ENCODE data around the gene LRRC56. TPM values are rescaled to one million over a fixed set of nuclear protein-coding genes. Genes with fewer than 3 reads are reported as not detected.
A peak's percentile ranks its signal among the peaks of the same experiment; 100 is the strongest.
"Not testable (repeated sequence)": the region's sequence is repeated elsewhere in the genome, so short reads cannot be mapped to it uniquely, and the experiment has no call there.

LRRC56 gene
- total and polyA plus RNA-seq, 2 experiments from 2014 or later, result 0.73 to 0.87 TPM

DNA sequence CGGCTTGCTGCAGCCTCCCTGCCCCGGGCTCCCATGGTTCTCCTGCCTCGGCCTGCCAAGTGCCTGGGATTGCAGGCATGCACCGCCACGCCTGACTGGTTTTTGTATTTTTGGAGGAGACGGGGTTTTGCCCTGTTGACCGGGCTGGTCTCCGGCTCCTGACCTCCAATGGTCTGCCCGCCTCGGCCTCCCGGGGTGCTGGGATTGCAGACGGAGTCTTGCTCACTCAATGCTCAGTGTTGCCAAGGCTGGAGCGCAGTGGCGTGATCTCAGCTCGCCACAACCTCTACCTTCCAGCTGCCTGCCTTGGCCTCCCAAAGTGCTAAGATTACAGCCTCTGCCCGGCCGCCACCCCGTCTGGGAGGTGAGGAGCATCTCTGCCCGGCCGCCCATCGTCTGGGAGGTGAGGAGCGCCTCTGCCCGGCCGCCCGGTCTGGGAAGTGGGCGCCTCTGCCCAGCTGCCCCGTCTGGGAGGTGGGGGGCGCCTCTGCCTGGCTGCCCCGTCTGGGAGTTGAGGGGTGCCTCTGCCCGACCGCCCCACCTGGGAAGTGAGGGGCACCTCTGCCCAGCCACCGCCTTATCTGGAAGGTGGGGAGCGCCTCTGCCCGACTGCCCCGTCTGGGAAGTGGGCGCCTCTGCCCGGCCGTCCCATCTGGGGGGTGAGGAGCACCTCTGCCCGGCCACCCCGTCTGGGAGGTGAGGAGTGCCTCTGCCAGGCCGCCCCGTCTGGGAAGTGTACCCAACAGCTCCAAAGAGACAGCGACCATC lies 20.2 kb upstream of the LRRC56 start:
- not testable (repeated sequence) for H3K4me1 Mint-ChIP-seq; H3K27ac Mint-ChIP-seq; ATAC-seq; H3K27me3 Mint-ChIP-seq (ENCODE audit: insufficient read depth, low read depth, poor library complexity); H3K4me1 ChIP-seq (ENCODE audit: insufficient read depth); H3K9me2 ChIP-seq (ENCODE audit: insufficient read depth); H3K36me3 ChIP-seq (ENCODE audit: insufficient read depth); H3F3A ChIP-seq (replicated peaks; ENCODE audit: low read depth); H3K27me3 ChIP-seq (ENCODE audit: insufficient read depth); H3K4me3 Mint-ChIP-seq; H2AFZ ChIP-seq; H3K4me2 ChIP-seq; H3K4me3 ChIP-seq; H3K27ac ChIP-seq (ENCODE audit: low read depth); H3K79me2 ChIP-seq (replicated peaks; ENCODE audit: insufficient read depth); DNase-seq (ENCODE audit: low spot score); H4K20me1 ChIP-seq (replicated peaks; ENCODE audit: insufficient read depth)
- Mint-ChIP-seq H3K9me3 (peaks cover 42% of the 10 kb centered on the region), H3K36me3 (ENCODE audit: low read depth) (peaks cover 47% of the 10 kb centered on the region)

DNA sequence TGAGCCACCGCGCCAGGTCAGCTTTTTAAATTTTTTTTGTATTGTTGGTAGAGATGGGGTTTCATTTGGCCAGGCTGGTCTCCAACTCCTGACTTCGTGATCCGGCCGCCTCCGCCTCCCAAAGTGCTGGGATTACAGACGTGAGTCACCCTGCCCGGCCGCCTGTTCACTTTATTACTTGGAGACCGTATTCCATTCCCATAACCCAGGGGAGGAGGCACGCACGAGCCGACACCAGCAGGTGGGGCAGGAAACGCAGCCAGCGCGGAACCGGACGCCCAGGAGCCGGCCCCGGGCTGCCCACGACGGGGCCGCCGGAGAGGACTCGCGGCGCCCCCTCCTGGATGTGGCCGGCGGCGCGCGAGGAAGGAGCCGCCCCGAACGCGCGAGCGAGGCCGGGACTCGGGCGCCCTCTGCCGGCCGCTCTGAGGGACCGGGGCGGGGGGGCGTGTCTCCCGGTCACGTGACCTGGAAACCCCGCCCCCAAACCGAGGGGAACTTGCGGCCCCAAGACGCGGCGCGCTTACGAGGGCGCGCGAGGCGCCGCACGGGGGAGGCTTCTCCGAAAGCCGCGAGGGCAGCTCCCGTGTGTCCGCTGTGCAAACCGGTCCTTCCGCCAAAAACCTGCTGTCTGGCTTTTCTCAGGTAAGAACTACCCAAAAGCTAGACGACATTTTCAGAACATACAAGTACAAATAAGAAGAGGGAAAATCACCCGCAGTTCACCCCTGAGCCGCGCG lies 18.7 kb upstream of the LRRC56 start:
- H3K4me1 ChIP-seq (ENCODE audit: insufficient read depth), result no peaks in the 10 kb centered on the region
- H3K79me2 ChIP-seq (replicated peaks; ENCODE audit: insufficient read depth), result no peaks in the 10 kb centered on the region
- Mint-ChIP-seq H3K27me3 (ENCODE audit: insufficient read depth, low read depth, poor library complexity) (peaks cover 8% of the 10 kb centered on the region), H3K4me3 (peak overlapping the region; percentile 59), H3K36me3 (ENCODE audit: low read depth) (peaks cover 45% of the 10 kb centered on the region), H3K4me1 (no peaks in the 10 kb centered on the region), H3K9me3 (peaks cover 46% of the 10 kb centered on the region), H3K27ac (no peak overlapping the region)
- H3K4me2 ChIP-seq, result peak overlapping the region; percentile 53; the same call in 1 of the 2 replicates
- ATAC-seq (peak; percentile 96), DNase-seq (ENCODE audit: low spot score) (peak; percentile 89)
- H4K20me1 ChIP-seq (replicated peaks; ENCODE audit: insufficient read depth), result no peaks in the 10 kb centered on the region
- H3K27me3 ChIP-seq (ENCODE audit: insufficient read depth), result no peaks in the 10 kb centered on the region
- no peak overlapping the region for H3K27ac ChIP-seq (ENCODE audit: low read depth)
- H2AFZ ChIP-seq, result peak overlapping the region; percentile 91; the same call in 1 of the 2 replicates
- TF ChIP-seq POLR2AphosphoS5 (IDR thresholded peaks at IDR 0.05; ENCODE audit: low read depth), result peak; percentile 73
- TF ChIP-seq, protein P1, sequence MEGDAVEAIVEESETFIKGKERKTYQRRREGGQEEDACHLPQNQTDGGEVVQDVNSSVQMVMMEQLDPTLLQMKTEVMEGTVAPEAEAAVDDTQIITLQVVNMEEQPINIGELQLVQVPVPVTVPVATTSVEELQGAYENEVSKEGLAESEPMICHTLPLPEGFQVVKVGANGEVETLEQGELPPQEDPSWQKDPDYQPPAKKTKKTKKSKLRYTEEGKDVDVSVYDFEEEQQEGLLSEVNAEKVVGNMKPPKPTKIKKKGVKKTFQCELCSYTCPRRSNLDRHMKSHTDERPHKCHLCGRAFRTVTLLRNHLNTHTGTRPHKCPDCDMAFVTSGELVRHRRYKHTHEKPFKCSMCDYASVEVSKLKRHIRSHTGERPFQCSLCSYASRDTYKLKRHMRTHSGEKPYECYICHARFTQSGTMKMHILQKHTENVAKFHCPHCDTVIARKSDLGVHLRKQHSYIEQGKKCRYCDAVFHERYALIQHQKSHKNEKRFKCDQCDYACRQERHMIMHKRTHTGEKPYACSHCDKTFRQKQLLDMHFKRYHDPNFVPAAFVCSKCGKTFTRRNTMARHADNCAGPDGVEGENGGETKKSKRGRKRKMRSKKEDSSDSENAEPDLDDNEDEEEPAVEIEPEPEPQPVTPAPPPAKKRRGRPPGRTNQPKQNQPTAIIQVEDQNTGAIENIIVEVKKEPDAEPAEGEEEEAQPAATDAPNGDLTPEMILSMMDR (conservative IDR thresholded peaks at IDR 0.05; ENCODE audit: low read depth in 2 of 2), result peak; percentile 73 to 94
- peak; percentile 87; the same call in 1 of the 2 replicates for TF ChIP-seq ZNF114 (CRISPR knock-in tag; IDR thresholded peaks at IDR 0.05)
- no peak for TF ChIP-seq JUNB (IDR thresholded peaks at IDR 0.05; ENCODE audit: unreplicated experiment)
- TF ChIP-seq CREB1 (CRISPR knock-in tag; IDR thresholded peaks at IDR 0.05; ENCODE audit: low read depth), result peak; percentile 68
- TF ChIP-seq EZH2 (IDR thresholded peaks at IDR 0.05; ENCODE audit: low read depth, unreplicated experiment), result no peak
- H3K36me3 ChIP-seq (ENCODE audit: insufficient read depth), result no peaks in the 10 kb centered on the region
- no peaks in the 10 kb centered on the region for H3K9me2 ChIP-seq (ENCODE audit: insufficient read depth)
- 0 out of 2 replicates have a peak, but pooled peaks cover 8% of the 10 kb centered on the region for H3F3A ChIP-seq (replicated peaks; ENCODE audit: low read depth)
- H3K4me3 ChIP-seq, result peak overlapping the region; percentile 44; the same call in 1 of the 2 replicates

Data from GM23338 (cell line).